ENCODE data around the gene FLT1. TPM values are rescaled to one million over a fixed set of nuclear protein-coding genes. Genes with fewer than 3 reads are reported as not detected.

Gene FLT1
- total RNA-seq, 1 donor from 2014 or later, result 72.4 TPM

- H3K27me3 ChIP-seq, result no peaks in the 10 kb centered on the region
- no peaks in the 10 kb centered on the region for H3K36me3 ChIP-seq
- H3K9me3 ChIP-seq, result no peaks in the 10 kb centered on the region
- intact Hi-C loops (cut with DNase I), result no loop called here
- no peak for DNase-seq
- H3K4me3 ChIP-seq, result no peak overlapping the region
- H3K27ac ChIP-seq, result no peak overlapping the region
- H3K4me1 ChIP-seq, result no peaks in the 10 kb centered on the region
- TF ChIP-seq CTCF (IDR thresholded peaks at IDR 0.05), result no peak
- ATAC-seq, result peak; percentile 33
Measured at GRCh38 chr13:28316836-28317235, 178.1 kb downstream of the FLT1 start.

- no peaks in the 10 kb centered on the region for H3K9me3 ChIP-seq
- no peaks in the 10 kb centered on the region for H3K4me1 ChIP-seq
- ATAC-seq (peak; percentile 51), DNase-seq (no peak)
- TF ChIP-seq CTCF (IDR thresholded peaks at IDR 0.05), result no peak
- H3K27ac ChIP-seq, result no peak overlapping the region
- H3K27me3 ChIP-seq, result no peaks in the 10 kb centered on the region
- intact Hi-C loops (cut with DNase I), result no loop called here
- H3K4me3 ChIP-seq, result no peak overlapping the region
- no peaks in the 10 kb centered on the region for H3K36me3 ChIP-seq
Measured at GRCh38 chr13:28316129-28316528, 178.8 kb downstream of the FLT1 start.

- no peak for ATAC-seq
- intact Hi-C loops (cut with DNase I), result no loop called here
- no peaks in the 10 kb centered on the region for H3K9me3 ChIP-seq
Measured at GRCh38 chr13:28314879-28315278, 180.0 kb downstream of the FLT1 start.

GRCh38 chr13:28313579-28313978 is 181.3 kb downstream of the FLT1 start:
- Histone ChIP-seq H3K4me3 (no peak overlapping the region), H3K9me3 (no peaks in the 10 kb centered on the region), H3K27ac (no peak overlapping the region), H3K4me1 (no peaks in the 10 kb centered on the region), H3K36me3 (no peaks in the 10 kb centered on the region), H3K27me3 (no peaks in the 10 kb centered on the region)
- DNase-seq (no peak), ATAC-seq (no peak)
- intact Hi-C loops (cut with DNase I), result no loop called here
- TF ChIP-seq CTCF (IDR thresholded peaks at IDR 0.05), result peak; percentile 8

More at GRCh38 chr13:28314879-28315278, 180.0 kb downstream of the FLT1 start:
- Histone ChIP-seq H3K4me3 (no peak overlapping the region), H3K27ac (no peak overlapping the region), H3K27me3 (no peaks in the 10 kb centered on the region), H3K4me1 (no peaks in the 10 kb centered on the region), H3K36me3 (no peaks in the 10 kb centered on the region)
- no peak for TF ChIP-seq CTCF (IDR thresholded peaks at IDR 0.05)
- DNase-seq, result no peak

- Histone ChIP-seq H3K9me3 (no peaks in the 10 kb centered on the region), H3K27ac (no peak overlapping the region), H3K27me3 (peaks cover 6% of the 10 kb centered on the region), H3K36me3 (no peaks in the 10 kb centered on the region), H3K4me1 (no peaks in the 10 kb centered on the region), H3K4me3 (no peak overlapping the region)
- ATAC-seq (no peak), DNase-seq (no peak)
- intact Hi-C loops (cut with DNase I), result no loop called here
- no peak for TF ChIP-seq CTCF (IDR thresholded peaks at IDR 0.05)
Measured at GRCh38 chr13:28306325-28306724, 188.6 kb downstream of the FLT1 start.

- no peak for ATAC-seq
Measured at GRCh38 chr13:28301839-28302238, 193.1 kb downstream of the FLT1 start.

More at GRCh38 chr13:28301839-28302238, 193.1 kb downstream of the FLT1 start:
- intact Hi-C loops (cut with DNase I), result no loop called here
- no peaks in the 10 kb centered on the region for H3K4me1 ChIP-seq
- no peak overlapping the region for H3K4me3 ChIP-seq
- H3K9me3 ChIP-seq, result no peaks in the 10 kb centered on the region
- no peaks in the 10 kb centered on the region for H3K36me3 ChIP-seq
- no peak for DNase-seq
- peaks cover 6% of the 10 kb centered on the region for H3K27me3 ChIP-seq
- no peak overlapping the region for H3K27ac ChIP-seq
- no peak for TF ChIP-seq CTCF (IDR thresholded peaks at IDR 0.05)
